ENCODE measurements around the gene TENT5C. TPM values are rescaled to one million over a fixed set of nuclear protein-coding genes. Genes with fewer than 3 reads are reported as not detected.

Gene TENT5C
- polyA plus RNA-seq, 1 of the 3 experiments (the other 2 are of a cell fraction) = 0.90 TPM

DNA sequence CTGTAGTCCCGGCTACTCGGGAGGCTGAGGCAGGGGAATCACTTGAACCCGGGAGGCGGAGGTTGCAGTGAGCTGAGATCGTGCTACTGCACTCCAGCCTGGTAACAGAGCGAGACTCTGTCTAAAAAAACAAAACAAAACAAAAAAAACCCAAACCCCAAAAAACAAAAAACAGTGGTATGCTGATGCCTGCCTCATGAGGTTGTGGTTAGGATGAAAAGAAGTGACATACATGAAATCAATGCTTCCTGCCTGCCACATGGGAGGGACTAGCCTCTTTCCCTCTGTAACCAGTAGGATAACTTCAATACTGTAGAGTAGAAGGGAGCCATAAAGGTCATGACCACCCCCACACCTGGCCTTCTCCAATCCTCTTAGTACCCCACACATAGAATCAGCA is 55.2 kb downstream of the TENT5C start (continued):
- TF ChIP-seq, protein P1, sequence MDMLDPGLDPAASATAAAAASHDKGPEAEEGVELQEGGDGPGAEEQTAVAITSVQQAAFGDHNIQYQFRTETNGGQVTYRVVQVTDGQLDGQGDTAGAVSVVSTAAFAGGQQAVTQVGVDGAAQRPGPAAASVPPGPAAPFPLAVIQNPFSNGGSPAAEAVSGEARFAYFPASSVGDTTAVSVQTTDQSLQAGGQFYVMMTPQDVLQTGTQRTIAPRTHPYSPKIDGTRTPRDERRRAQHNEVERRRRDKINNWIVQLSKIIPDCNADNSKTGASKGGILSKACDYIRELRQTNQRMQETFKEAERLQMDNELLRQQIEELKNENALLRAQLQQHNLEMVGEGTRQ (IDR thresholded peaks at IDR 0.05; ENCODE audit: borderline replicate concordance, low read depth, low read length) = no peak

DNA sequence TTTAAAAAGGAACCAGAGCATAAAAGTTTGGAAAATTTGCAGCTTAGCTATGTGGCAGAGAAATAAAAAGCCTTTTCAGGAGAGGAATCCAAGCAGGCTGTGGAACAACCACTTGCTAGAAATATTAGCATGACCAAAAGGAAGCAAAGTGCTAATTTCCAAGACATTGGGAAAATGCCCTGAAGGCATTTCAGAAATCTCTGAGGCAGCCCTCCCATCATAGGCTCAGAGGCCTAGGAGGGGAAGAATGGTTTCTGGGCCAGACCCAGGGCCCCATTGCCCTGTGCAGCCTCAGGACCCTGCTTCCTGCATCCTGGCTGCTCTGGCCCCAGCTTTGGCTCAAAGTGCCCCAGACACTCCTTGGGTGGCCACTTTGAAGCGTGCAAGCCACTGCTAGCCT is 56.8 kb downstream of the TENT5C start:
- Histone ChIP-seq H3F3A (replicated peaks; ENCODE audit: insufficient read depth) (no peaks in the 10 kb centered on the region), H3K9ac (no peak overlapping the region), H3K79me2 (ENCODE audit: insufficient read depth) (no peaks in the 10 kb centered on the region), H3K9me3 (no peaks in the 10 kb centered on the region), H4K20me1 (ENCODE audit: insufficient read depth) (no peaks in the 10 kb centered on the region), H3K4me1 (ENCODE audit: control insufficient read depth in 1 of 2, insufficient read depth in 2 of 2, low read depth in 1 of 2, low read length in 1 of 2) (no peaks in the 10 kb centered on the region), H3K27me3 (ENCODE audit: insufficient read depth) (no peaks in the 10 kb centered on the region), H3K4me2 (no peak overlapping the region), H3K36me3 (replicated peaks in 1 of 2; ENCODE audit: control insufficient read depth in 1 of 2, insufficient read depth in 2 of 2, low read length in 1 of 2) (no peaks in the 10 kb centered on the region), H2AFZ (ENCODE audit: low read depth) (no peak overlapping the region), H3K9me2 (no peaks in the 10 kb centered on the region), H3K27ac (ENCODE audit: low read depth in 2 of 2, low read length in 1 of 2) (no peak overlapping the region), H3K4me3 (ENCODE audit: low read depth in 2 of 2, low read length in 1 of 2) (no peak overlapping the region)
- TF ChIP-seq CHD2 (IDR thresholded peaks at IDR 0.05; ENCODE audit: low read length, partially characterized antibody) = no peak
- TF ChIP-seq RCOR1 (IDR thresholded peaks at IDR 0.05; ENCODE audit: low read length) = no peak
- TF ChIP-seq GABPA (IDR thresholded peaks at IDR 0.05; ENCODE audit: low read depth) = no peak
- TF ChIP-seq, protein P2, sequence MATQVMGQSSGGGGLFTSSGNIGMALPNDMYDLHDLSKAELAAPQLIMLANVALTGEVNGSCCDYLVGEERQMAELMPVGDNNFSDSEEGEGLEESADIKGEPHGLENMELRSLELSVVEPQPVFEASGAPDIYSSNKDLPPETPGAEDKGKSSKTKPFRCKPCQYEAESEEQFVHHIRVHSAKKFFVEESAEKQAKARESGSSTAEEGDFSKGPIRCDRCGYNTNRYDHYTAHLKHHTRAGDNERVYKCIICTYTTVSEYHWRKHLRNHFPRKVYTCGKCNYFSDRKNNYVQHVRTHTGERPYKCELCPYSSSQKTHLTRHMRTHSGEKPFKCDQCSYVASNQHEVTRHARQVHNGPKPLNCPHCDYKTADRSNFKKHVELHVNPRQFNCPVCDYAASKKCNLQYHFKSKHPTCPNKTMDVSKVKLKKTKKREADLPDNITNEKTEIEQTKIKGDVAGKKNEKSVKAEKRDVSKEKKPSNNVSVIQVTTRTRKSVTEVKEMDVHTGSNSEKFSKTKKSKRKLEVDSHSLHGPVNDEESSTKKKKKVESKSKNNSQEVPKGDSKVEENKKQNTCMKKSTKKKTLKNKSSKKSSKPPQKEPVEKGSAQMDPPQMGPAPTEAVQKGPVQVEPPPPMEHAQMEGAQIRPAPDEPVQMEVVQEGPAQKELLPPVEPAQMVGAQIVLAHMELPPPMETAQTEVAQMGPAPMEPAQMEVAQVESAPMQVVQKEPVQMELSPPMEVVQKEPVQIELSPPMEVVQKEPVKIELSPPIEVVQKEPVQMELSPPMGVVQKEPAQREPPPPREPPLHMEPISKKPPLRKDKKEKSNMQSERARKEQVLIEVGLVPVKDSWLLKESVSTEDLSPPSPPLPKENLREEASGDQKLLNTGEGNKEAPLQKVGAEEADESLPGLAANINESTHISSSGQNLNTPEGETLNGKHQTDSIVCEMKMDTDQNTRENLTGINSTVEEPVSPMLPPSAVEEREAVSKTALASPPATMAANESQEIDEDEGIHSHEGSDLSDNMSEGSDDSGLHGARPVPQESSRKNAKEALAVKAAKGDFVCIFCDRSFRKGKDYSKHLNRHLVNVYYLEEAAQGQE (IDR thresholded peaks at IDR 0.05; ENCODE audit: low read depth, low read length) = no peak
- TF ChIP-seq TCF12 (IDR thresholded peaks at IDR 0.05) = no peak
- TF ChIP-seq SMC3 (IDR thresholded peaks at IDR 0.05; ENCODE audit: low read depth, low read length) = no peak
- TF ChIP-seq NRF1 (IDR thresholded peaks at IDR 0.05; ENCODE audit: low read depth, low read length) = no peak
- no peak for TF ChIP-seq RAD21 (IDR thresholded peaks at IDR 0.05; ENCODE audit: low read length)
- TF ChIP-seq ELF1 (IDR thresholded peaks at IDR 0.05) = no peak
- no peak for TF ChIP-seq RFX5 (IDR thresholded peaks at IDR 0.05; ENCODE audit: low read length)
- POLR2A ChIA-PET = no interaction called here
- CTCF ChIA-PET = no interaction called here
- 22% methylated on average over 1 of the region's 1 CpG for WGBS (ENCODE audit: low lambda C conversion rate)
- no peak for DNase-seq

DNA sequence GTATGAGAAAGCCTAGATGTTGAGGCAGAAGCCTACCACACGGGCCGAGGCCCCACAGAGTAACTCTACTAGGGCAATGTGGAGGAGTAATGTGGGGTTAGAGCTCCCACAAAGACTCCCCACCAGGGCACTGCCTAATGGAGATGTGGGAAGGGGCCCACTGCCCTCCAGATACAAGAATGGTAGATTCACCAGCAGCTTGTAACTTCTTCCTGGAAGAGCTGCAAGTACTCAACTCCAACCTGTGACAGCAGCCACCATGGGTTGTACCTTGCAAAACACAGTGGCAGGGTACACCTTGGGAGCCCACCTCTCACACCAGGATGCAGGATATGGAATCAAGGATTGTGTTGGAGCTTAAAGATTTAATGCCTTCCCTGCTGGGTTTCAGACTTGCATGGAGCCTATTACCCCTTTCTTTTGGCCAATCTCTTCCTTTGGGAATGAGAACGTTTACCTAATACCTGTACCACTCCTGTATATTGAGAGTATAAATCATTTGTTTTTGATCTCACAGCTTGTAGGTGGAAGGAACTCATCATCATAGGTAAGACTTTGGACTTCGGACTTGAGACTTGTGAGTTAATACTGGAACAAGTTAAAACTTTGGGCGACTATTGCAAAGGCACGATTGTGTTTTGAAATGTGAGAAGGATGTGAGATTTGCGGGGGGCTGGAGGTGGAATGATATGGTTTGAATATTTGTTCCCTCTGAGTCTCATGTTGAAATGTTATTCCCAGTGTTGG is 57.5 kb downstream of the TENT5C start:
- ChIA-PET POLR2A (no interaction called here), CTCF (no interaction called here)
- no peak overlapping the region for H3K4me2 ChIP-seq
- no peak overlapping the region for H3K27ac ChIP-seq (ENCODE audit: low read depth in 2 of 2, low read length in 1 of 2)
- no peaks in the 10 kb centered on the region for H3K4me1 ChIP-seq (ENCODE audit: control insufficient read depth in 1 of 2, insufficient read depth in 2 of 2, low read depth in 1 of 2, low read length in 1 of 2)
- no peak overlapping the region for H2AFZ ChIP-seq (ENCODE audit: low read depth)
- no peak overlapping the region for H3K4me3 ChIP-seq (ENCODE audit: low read depth in 2 of 2, low read length in 1 of 2)
- 73% methylated on average over 7 of the region's 7 CpGs for WGBS (ENCODE audit: low lambda C conversion rate)
- no peaks in the 10 kb centered on the region for H3K27me3 ChIP-seq (ENCODE audit: insufficient read depth)
- no peaks in the 10 kb centered on the region for H3F3A ChIP-seq (replicated peaks; ENCODE audit: insufficient read depth)
- no peaks in the 10 kb centered on the region for H3K36me3 ChIP-seq (replicated peaks in 1 of 2; ENCODE audit: control insufficient read depth in 1 of 2, insufficient read depth in 2 of 2, low read length in 1 of 2)
- no peaks in the 10 kb centered on the region for H3K9me2 ChIP-seq
- no peaks in the 10 kb centered on the region for H4K20me1 ChIP-seq (ENCODE audit: insufficient read depth)
- no peak for DNase-seq
- H3K9ac ChIP-seq = no peak overlapping the region
- H3K9me3 ChIP-seq = no peaks in the 10 kb centered on the region
- H3K79me2 ChIP-seq (ENCODE audit: insufficient read depth) = no peaks in the 10 kb centered on the region
- TF ChIP-seq TCF12 (IDR thresholded peaks at IDR 0.05) (no peak), CHD2 (IDR thresholded peaks at IDR 0.05; ENCODE audit: low read length, partially characterized antibody) (no peak), FOSL2 (IDR thresholded peaks at IDR 0.05; ENCODE audit: borderline replicate concordance, low read depth) (no peak), FOXM1 (IDR thresholded peaks at IDR 0.05; ENCODE audit: low read depth) (no peak), ELF1 (IDR thresholded peaks at IDR 0.05) (no peak), SMC3 (IDR thresholded peaks at IDR 0.05; ENCODE audit: low read depth, low read length) (no peak)
- TF ChIP-seq, protein P2 (IDR thresholded peaks at IDR 0.05; ENCODE audit: low read depth, low read length) = no peak
- TF ChIP-seq, protein P3, sequence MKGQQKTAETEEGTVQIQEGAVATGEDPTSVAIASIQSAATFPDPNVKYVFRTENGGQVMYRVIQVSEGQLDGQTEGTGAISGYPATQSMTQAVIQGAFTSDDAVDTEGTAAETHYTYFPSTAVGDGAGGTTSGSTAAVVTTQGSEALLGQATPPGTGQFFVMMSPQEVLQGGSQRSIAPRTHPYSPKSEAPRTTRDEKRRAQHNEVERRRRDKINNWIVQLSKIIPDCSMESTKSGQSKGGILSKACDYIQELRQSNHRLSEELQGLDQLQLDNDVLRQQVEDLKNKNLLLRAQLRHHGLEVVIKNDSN (IDR thresholded peaks at IDR 0.05; ENCODE audit: borderline replicate concordance, low read depth) = no peak
